HepG2 (cell line): Measurements from ENCODE around the gene LSM6. TPM values are rescaled to one million over a fixed set of nuclear protein-coding genes. Genes with fewer than 3 reads are reported as not detected.

Experiments used
- ATAC-seq: fragments of 200-7000 bp; cut with Tn5 transposase; 3 replicates; pipeline ENCODE4 v1.9.1; 2020; ENCODE audit warnings: mild to moderate bottlenecking, moderate library complexity
- BruUV-seq: library from RNA; stranded (reverse); fragments of 400-500 nt; replicated peaks from 2 replicates; lab custom pipeline; 2021; lab: Mats Ljungman, UMichigan
- CTCF ChIA-PET: fragments of 300-600 bp; formaldehyde crosslinking; extraction: SDS; loops from one replicate; lab custom pipeline; 2021; ENCODE audit warnings: low total read pairs, inconsistent platforms, low intra/inter-chr PET ratio; lab: Yijun Ruan, JAX
- POLR2A ChIA-PET: fragments of 350-600 bp; sonication (Branson Sonifier 250); formaldehyde crosslinking; loops from one replicate; lab custom pipeline; 2020; ENCODE audit warnings: antibody characterized with exemption, inconsistent platforms; lab: Yijun Ruan, JAX
- DNase-seq: peaks from one replicate; pipeline ENCODE4 v3.0.0-alpha.2; 2015; ENCODE audit warnings: low spot score
- FAIRE-seq: peaks from 3 replicates; lab custom pipeline; 2011; peaks lifted over from hg19 to GRCh38; lab: Jason Lieb, UNC
- H2AFZ ChIP-seq: one replicate; pipeline ENCODE4 v1.6.1; 2011; ENCODE audit warnings: low read length, inconsistent platforms
- H3K27ac ChIP-seq: fragments of 300-600 bp; 3 replicates; pipeline ENCODE4 v1.8.0; 2011; ENCODE audit warnings: mixed run types, mild to moderate bottlenecking, mixed read lengths, low read length, inconsistent platforms; ENCODE audit not compliant: insufficient read depth; ENCODE audit errors: extremely low read length
- H3K27me3 ChIP-seq, 2 experiments: fragments of 200-600 bp in 1 of 2; 2 replicates in 1 of 2; 3 replicates in 1 of 2; pipeline versions ENCODE4 v1.6.0 to v1.8.0; 2011; ENCODE audit warnings: low read length in 2 of 2, mild to moderate bottlenecking in 2 of 2, moderate library complexity in 2 of 2, inconsistent platforms in 1 of 2; ENCODE audit not compliant: insufficient read depth in 2 of 2, control insufficient read depth in 1 of 2
- H3K36me3 ChIP-seq, 2 experiments: fragments of 200-600 bp in 1 of 2; replicated peaks in 1 of 2; 2 replicates in 1 of 2; 3 replicates in 1 of 2; pipeline versions ENCODE4 v1.5.1 to v1.8.0; 2011; ENCODE audit warnings: low read length in 2 of 2, inconsistent platforms in 1 of 2; ENCODE audit not compliant: insufficient read depth in 2 of 2, control insufficient read depth in 1 of 2
- H3K4me1 ChIP-seq: 2 replicates; pipeline ENCODE4 v1.5.1; 2012; ENCODE audit warnings: low read length, inconsistent platforms; ENCODE audit not compliant: insufficient read depth
- H3K4me2 ChIP-seq: 2 replicates; pipeline ENCODE4 v1.6.0; 2011; ENCODE audit warnings: low read depth, low read length, inconsistent platforms
- H3K4me3 ChIP-seq, 3 experiments: fragments of 200-600 bp in 1 of 3; sonication (generic), shearing (Covaris generic) in 1 of 3; replicated peaks in 1 of 3; 2 replicates each; pipeline ENCODE4 v1.5.1; 2011 to 2016; ENCODE audit warnings: low read length in 3 of 3, inconsistent platforms in 2 of 3, low read depth in 2 of 3, mild to moderate bottlenecking in 2 of 3, control low read depth in 1 of 3, mixed read lengths in 1 of 3; ENCODE audit not compliant: insufficient read depth in 1 of 3
- H3K79me2 ChIP-seq: one replicate; pipeline ENCODE4 v1.6.1; 2011; ENCODE audit warnings: low read length, inconsistent platforms; ENCODE audit not compliant: insufficient read depth
- H3K9ac ChIP-seq: 2 replicates; pipeline ENCODE4 v1.6.0; 2011; ENCODE audit warnings: mild to moderate bottlenecking, low read depth, low read length, inconsistent platforms; ENCODE audit not compliant: insufficient read depth
- H3K9me3 ChIP-seq: 2 replicates; pipeline ENCODE4 v1.5.1; 2012; ENCODE audit warnings: mild to moderate bottlenecking, low read length
- H4K20me1 ChIP-seq: 2 replicates; pipeline ENCODE4 v1.6.0; 2011; ENCODE audit warnings: inconsistent platforms, mild to moderate bottlenecking, low read length, moderate library complexity; ENCODE audit not compliant: insufficient read depth
- BCL6 ChIP-seq: IDR thresholded peaks from 2 replicates; pipeline ENCODE4 v1.6.1; 2016; ENCODE audit warnings: missing genetic modification reagents, missing compliant biosample characterization
- CHD2 ChIP-seq: IDR thresholded peaks from 2 replicates; pipeline ENCODE4 v1.6.1; 2011; ENCODE audit warnings: low read depth, low read length, improper control_type of control experiment
- ETS1 ChIP-seq: sonication (generic); formaldehyde crosslinking; IDR thresholded peaks from 2 replicates; pipeline ENCODE4 v1.4.0; 2020; ENCODE audit warnings: missing genetic modification reagents
- GLI4 ChIP-seq: sonication (generic); formaldehyde crosslinking; IDR thresholded peaks from 2 replicates; pipeline ENCODE4 v1.5.1; 2020; ENCODE audit warnings: missing genetic modification reagents, mild to moderate bottlenecking, moderate library complexity, borderline replicate concordance
- KLF12 ChIP-seq: sonication (generic); formaldehyde crosslinking; IDR thresholded peaks from 2 replicates; pipeline ENCODE4 v1.4.0; 2020; ENCODE audit warnings: missing genetic modification reagents, borderline replicate concordance
- KMT2A ChIP-seq: sonication (generic); formaldehyde crosslinking; IDR thresholded peaks from 2 replicates; pipeline ENCODE4 v1.4.0; 2020; ENCODE audit warnings: missing genetic modification reagents
- MTA1 ChIP-seq: sonication (generic); formaldehyde crosslinking; IDR thresholded peaks from 2 replicates; pipeline ENCODE4 v1.4.0; 2020; ENCODE audit warnings: missing genetic modification reagents, mild to moderate bottlenecking, borderline replicate concordance
- MYC ChIP-seq: sonication (generic); formaldehyde crosslinking; IDR thresholded peaks from 2 replicates; pipeline ENCODE4 v1.9.0; 2021; ENCODE audit warnings: missing genetic modification reagents, borderline replicate concordance
- RBFOX2 ChIP-seq: fragments of 200-400 bp; formaldehyde crosslinking; IDR thresholded peaks from 2 replicates; pipeline ENCODE4 v1.6.1; 2017; ENCODE audit warnings: low read depth, mild to moderate bottlenecking, low read length
- RELA ChIP-seq: sonication (generic); formaldehyde crosslinking; IDR thresholded peaks from 2 replicates; pipeline ENCODE4 v1.4.0; 2020; ENCODE audit warnings: missing genetic modification reagents
- RFXAP ChIP-seq: sonication (generic); formaldehyde crosslinking; IDR thresholded peaks from 2 replicates; pipeline ENCODE4 v1.4.0; 2020; ENCODE audit warnings: missing genetic modification reagents, borderline replicate concordance
- ZBTB8A ChIP-seq: sonication (generic); formaldehyde crosslinking; IDR thresholded peaks from 2 replicates; pipeline ENCODE4 v1.4.0; 2020; ENCODE audit warnings: mild to moderate bottlenecking, low read depth, missing genetic modification reagents, borderline replicate concordance
- ZNF737 ChIP-seq: sonication (generic); formaldehyde crosslinking; IDR thresholded peaks from 2 replicates; pipeline ENCODE4 v1.5.0; 2020; ENCODE audit warnings: missing genetic modification reagents, mild to moderate bottlenecking, borderline replicate concordance
- ZNF879 ChIP-seq: sonication (generic); formaldehyde crosslinking; IDR thresholded peaks from 2 replicates; pipeline ENCODE4 v1.8.1; 2023; ENCODE audit warnings: missing genetic modification reagents
- WGBS: methylation state at CpG from one replicate; pipeline ENCODE4 v1.1.6; 2017; ENCODE audit warnings: low lambda C conversion rate; 5-methylcytosine and 5-hydroxymethylcytosine counted together
- in situ Hi-C: cut with HindIII; loops from 2 replicates; pipeline ENCODE4 v1.10.0; 2017; ENCODE audit warnings: low pct_unique_long_range_greater_than_20kb; ENCODE audit not compliant: extremely low pct_ligation_motif_present
- intact Hi-C: fragments of 100-400 bp; cut with micrococcal nuclease; formaldehyde crosslinking; loops from one replicate; pipeline ENCODE4 v1.10.0; 2022; ENCODE audit not compliant: unreplicated experiment
- polyA plus RNA-seq, 8 experiments: library from polyadenylated mRNA; depleted of rRNA in 3 of 8; stranded (reverse) in 7 of 8; unstranded in 1 of 8; fragments of >200 nt; fragmentation: Illumina TruSeq in 4 of 8; extraction: Trizol in 4 of 8; gene quantifications; 2 replicates each; pipeline versions ENCODE4 v1.2.1 to v1.2.3, GENCODE V29; 2011 to 2016; ENCODE audit warnings: low read depth in 4 of 8, missing spikeins in 1 of 8, mixed read lengths in 1 of 8; ENCODE audit not compliant: insufficient read depth in 1 of 8
- total RNA-seq, 5 experiments: library from RNA; depleted of rRNA; stranded (reverse); fragments of >200 nt; fragmentation: Illumina TruSeq; extraction: Trizol; gene quantifications; 2 replicates each; pipeline ENCODE4 v1.2.3, GENCODE V29; 2016; ENCODE audit warnings: low read depth in 1 of 5

LSM6 gene
- total and polyA plus RNA-seq, 2 of the 13 experiments (the other 11 are each of a cell fraction or from before 2014, with no cell fraction given): 14.6 to 83.3 TPM

GRCh38 chr4:146161243-146161642, 14.3 kb upstream of the LSM6 start:
- Histone ChIP-seq H3K4me2 (no peak overlapping the region), H3K27me3 (no peaks in the 10 kb centered on the region), H3K36me3 (no peaks in the 10 kb centered on the region), H3K4me3 (no peak overlapping the region), H2AFZ (no peak overlapping the region), H4K20me1 (no peaks in the 10 kb centered on the region), H3K27ac (no peak overlapping the region), H3K9me3 (peaks cover 13% of the 10 kb centered on the region; the same call in 1 of the 2 replicates), H3K4me1 (no peaks in the 10 kb centered on the region), H3K79me2 (no peaks in the 10 kb centered on the region), H3K9ac (no peak overlapping the region)
- ChIA-PET POLR2A (no interaction called here), CTCF (no interaction called here)
- in situ Hi-C loops: no loop called here
- no peak for TF ChIP-seq ZNF737 (CRISPR knock-in tag)
- TF ChIP-seq RBFOX2: no peak
- no peak for TF ChIP-seq MYC (CRISPR knock-in tag)
- no peak for TF ChIP-seq CHD2
- no peak for TF ChIP-seq BCL6
- no peak for TF ChIP-seq ZBTB8A (CRISPR knock-in tag)
- no peak for TF ChIP-seq ETS1
- no TSS peak for BruUV-seq
- DNase-seq: no peak
- intact Hi-C loops: no loop called here
- FAIRE-seq: no peak
- ATAC-seq: no peak

GRCh38 chr4:146165221-146165620, 10.3 kb upstream of the LSM6 start:
- no peaks in the 10 kb centered on the region for H3K27me3 ChIP-seq
- ATAC-seq (no peak), FAIRE-seq (no peak), DNase-seq (no peak)
- H2AFZ ChIP-seq: no peak overlapping the region
- no peaks in the 10 kb centered on the region for H4K20me1 ChIP-seq
- H3K36me3 ChIP-seq: no peaks in the 10 kb centered on the region
- intact Hi-C loops (no loop called here), in situ Hi-C loops (no loop called here)
- no peak overlapping the region for H3K9ac ChIP-seq
- H3K4me1 ChIP-seq: no peaks in the 10 kb centered on the region
- ChIA-PET POLR2A (no interaction called here), CTCF (no interaction called here)
- no peak overlapping the region for H3K27ac ChIP-seq
- 0% methylated on average over 1 of the region's 1 CpG for WGBS
- H3K79me2 ChIP-seq: no peaks in the 10 kb centered on the region
- no peak overlapping the region for H3K4me3 ChIP-seq
- TF ChIP-seq ZNF879 (no peak), GLI4 (CRISPR knock-in tag) (no peak), MTA1 (no peak), RFXAP (CRISPR knock-in tag) (no peak), KMT2A (no peak), KLF12 (no peak), RELA (CRISPR knock-in tag) (no peak)
- peaks cover 13% of the 10 kb centered on the region; the same call in 1 of the 2 replicates for H3K9me3 ChIP-seq
- H3K4me2 ChIP-seq: no peak overlapping the region
- no TSS peak for BruUV-seq
